Ovary (tissue), 3 donors: ENCODE results near the gene PHF11.

ENCODE experiments used
- CTCF ChIP-seq, 3 donors: fragments of 450-650 bp in 2 of 3; fragments of 200-600 bp in 1 of 3; IDR thresholded peaks; one replicate each; pipeline versions ENCODE4 v1.5.1 to v1.8.0; 2016 to 2022; ENCODE audit warnings: antibody characterized with exemption in 3 of 3, mild to moderate bottlenecking in 1 of 3
- EP300 ChIP-seq: sonication (generic); formaldehyde crosslinking; IDR thresholded peaks from one replicate; pipeline ENCODE4 v1.6.1; 2017; ENCODE audit warnings: antibody characterized with exemption
- POLR2A ChIP-seq: fragments of 450-650 bp; IDR thresholded peaks from one replicate; pipeline ENCODE4 v1.6.1; 2017; ENCODE audit warnings: antibody characterized with exemption, mild to moderate bottlenecking, moderate library complexity
- donor health status: DM: no; HTN: no; CAD: no.

GRCh38 chr13:49545661-49546060 lies 49.9 kb downstream of the PHF11 start:
- no peak for TF ChIP-seq POLR2A
- no peak for TF ChIP-seq CTCF (IDR thresholded peaks at IDR 0.05)
- TF ChIP-seq EP300, result no peak
